Stimulated activated CD4-positive, alpha-beta T cell treated with anti-CD3 and anti-CD28 coated beads, Interleukin-2, amount 100 ng/mL, for 24 hours (primary cell): ENCODE results near the gene DENND5A.

ENCODE experiments used
- DNase-seq, 2 donors: peaks; one replicate each; pipeline ENCODE4 v3.0.0-alpha.2; 2020

Gene DENND5A

DNA sequence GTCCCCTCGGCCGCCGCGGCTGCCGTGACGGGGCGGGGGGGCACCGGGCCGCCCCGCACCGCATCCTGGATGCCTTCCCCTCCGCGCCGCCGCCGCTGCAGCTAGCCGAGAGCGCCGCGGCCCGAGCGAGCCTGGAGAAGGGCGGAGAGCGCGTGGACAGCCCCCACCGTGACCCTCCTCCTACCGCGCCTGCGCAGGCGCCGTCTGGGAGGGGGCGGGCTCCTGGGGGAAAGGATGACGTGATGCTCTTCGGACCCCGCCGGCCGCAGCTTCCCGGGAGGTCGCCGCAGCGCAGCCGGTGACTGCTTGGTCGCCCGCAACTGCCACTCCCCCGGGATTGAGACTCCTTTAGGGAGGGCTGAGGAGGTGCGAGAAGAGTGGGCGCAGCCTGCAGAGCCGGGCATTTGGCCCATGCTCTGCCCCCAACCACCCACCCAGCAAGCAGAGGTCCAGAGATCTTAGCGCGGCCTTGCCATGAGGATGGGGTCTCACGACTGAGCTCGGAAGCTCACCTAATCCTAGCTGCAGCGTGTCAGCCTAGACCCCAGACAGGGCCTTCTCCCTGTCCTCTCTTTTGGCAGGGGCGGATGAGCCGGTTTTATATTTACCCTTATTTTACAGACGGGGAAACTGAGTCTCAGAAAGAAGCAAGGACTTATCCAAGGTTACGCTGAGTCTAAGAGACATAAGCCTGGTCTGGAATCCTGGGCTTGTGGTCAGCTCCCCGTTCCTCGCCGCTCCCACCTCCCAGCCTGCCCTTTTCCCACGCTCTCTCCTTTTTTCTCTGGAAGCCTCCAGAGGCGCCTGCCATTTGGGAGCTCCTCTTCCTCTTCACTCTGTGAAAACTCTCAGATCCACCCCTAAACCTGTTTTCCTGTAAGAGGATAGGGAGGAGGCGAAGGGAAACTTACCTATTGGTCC lies at the start of gene DENND5A:
TSS of gene DENND5A (minus strand) at position 140 of the 921 bp plus-strand sequence. CDS start 281 bp downstream, outside the sequence.
- DNase-seq = peak; percentile 61 to 66

DNA sequence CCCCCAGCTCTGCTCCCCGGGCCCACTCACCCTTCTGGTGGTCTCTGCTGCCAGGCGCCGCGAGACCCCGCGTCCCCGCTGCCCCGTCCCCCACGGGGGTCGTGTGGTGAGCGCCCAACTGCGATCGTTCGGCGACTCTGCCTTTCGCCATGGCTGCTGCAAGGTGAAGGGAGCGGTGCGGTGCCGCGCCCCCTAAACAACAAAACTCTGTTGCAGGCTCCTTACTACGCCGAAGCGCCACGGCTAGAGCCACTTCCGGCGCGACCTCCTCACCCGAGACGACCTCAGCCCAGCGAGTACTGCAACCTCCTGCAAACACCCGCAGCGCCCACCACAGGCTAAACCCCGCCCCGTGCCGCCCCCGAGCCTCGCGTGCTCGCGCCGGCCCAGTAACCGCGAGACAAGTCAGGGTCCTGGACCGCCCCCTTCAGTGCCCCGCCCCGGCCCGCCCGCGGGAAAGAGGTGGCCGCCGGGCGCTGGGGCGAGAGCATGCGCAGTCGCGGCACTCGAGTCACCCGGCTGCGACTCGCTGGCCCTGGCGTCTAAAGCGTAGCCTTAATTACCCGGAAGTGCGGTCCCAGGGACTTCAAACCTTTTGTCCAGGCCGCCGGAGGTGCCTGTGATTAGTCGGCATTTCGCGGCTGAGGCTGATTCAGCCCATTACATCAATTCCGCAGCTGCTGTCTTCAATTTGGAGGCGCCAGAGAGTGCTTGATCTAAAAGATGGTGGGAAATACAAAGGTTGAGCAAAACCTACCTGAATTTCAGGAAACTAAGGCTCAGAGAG lies 49.3 kb upstream of the DENND5A start, which contains the start of gene TMEM41B:
TSS of gene TMEM41B (minus strand) at position 303 of the 787 bp plus-strand sequence. CDS start at position 151, 152 bp downstream.
- peak; percentile 100 for DNase-seq

DNA sequence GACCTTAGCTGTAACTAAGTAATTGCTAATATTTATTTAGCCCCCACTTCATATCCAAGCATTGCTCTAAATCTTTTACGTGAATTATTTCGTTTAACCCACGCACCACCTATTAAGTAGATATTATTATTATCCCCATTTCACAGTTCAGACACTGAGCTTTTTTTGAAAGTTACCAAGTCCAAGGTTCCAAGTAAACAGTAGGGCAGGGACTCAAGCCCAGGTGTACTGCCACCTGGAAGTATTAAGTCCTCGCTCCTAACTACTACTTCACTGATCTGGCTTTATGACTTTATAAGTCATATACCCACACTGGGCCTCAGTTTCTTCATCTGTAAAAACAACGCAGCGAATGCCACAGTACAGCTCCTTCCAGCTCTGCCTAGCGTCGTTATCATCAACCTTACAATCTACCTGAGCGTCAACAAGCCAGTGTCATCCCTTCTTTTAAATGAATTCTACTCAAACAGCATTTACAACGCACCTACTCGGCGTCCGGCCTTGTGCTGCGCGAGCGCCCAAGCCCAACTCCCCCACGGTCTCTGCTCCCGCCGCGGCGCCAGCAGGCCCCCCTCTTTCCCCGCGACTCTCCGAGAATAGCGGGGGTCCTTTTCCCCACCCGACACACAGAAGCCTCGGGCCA lies 48.6 kb upstream of the DENND5A start:
- peak; percentile 28 to 30 for DNase-seq

DNA sequence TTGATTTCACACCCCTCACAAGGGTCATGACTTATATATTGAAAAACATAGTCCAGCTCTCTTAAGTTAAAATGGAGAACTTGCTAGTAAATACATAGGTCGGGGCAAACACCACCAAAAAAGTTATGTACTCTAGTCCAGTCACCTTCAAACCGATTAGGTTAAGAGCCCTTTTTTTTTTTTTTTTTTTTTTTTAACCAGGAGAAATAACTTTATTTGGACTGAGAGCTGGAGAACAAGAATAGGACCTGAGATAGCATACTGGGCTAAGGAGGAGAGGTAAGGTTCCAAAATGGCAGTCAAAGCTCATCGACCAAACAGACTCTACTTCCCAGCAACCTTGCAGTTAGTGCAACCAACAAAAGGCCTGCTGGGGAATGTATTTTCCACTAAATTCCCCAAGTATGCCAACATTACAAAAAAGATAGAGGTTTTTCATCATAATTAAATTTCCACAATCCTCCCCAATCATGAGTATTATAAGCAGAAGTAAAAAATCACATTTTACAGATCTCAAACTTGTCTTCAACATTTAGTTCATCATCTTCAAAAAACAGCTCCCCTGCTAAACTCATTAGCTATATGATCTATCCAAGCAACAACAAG lies 45.4 kb upstream of the DENND5A start:
- no peak for DNase-seq

DNA sequence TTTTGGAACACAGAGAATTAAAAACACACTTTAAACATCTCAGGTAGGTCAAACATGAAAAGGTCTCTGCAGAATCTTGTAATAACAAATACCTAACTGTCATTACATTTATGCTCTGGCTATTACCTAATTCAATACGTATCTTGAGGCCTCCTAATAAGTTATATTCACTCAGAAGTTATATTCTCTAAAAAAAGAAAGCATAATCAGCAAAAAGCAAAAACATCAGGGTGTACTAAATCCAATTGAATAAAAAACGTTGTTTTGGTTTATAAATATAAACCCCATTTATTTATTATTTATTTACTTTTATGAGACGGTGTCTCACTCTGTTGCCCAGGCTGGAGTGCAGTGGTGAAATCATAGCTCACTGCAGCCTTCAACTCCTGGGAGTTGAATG lies 39.0 kb upstream of the DENND5A start:
- DNase-seq = no peak

DNA sequence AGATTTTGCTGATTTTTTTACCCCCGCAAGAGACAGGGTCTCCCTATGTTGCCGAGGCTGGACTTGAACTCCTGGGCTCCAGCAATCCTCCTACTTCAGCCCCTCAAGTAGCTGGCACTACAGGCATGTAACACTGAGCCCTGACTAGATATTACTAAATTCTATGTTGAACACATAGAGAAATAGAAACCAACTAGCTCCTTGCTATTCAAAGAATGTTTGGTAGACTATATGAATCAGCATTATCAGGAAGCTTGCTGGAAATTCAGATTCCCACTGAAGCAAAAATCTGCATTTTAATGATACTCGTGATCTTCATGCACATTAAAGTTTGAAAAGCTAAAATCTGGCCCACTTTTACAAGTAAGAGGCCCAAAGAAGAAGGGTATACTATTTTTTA lies 37.3 kb upstream of the DENND5A start:
- no peak for DNase-seq

DNA sequence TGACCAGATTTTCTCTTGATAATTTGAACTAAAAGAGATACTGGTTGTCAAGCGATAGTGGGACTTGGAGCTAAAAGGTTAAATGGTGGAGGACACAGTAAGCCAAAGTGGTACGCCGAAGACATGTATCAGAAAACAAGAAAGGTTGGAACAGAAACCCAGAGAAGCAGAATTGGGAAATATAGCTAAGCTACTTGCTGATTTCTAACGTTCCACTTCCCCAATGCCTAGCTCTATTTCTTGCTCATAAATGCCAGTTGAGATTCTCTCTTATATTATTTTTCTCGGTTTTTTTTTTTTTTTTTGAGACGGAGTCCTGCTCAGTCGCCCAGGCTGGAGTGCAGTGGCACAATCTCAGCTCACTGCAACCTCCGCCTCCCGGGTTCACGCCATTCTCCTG lies 36.6 kb upstream of the DENND5A start:
- DNase-seq = no peak

DNA sequence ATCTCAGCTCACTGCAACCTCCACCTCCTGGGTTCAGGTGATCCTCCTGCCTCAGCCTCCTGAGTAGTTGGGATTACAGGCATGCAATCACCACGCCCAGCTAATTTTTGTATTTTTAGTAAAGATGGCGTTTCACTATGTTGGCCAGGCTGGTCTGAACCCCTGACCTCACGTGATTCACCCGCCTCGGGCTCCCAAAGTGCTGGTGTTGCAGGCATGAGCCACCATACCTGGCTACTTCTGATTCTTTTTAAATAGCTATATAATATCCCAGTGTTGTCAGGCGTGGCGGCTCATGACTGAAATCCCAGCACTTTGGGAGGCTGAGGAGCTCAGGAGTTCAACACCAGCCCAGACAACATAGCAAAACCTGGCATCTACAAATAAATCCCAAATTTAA lies 28.5 kb upstream of the DENND5A start:
- no peak for DNase-seq

DNA sequence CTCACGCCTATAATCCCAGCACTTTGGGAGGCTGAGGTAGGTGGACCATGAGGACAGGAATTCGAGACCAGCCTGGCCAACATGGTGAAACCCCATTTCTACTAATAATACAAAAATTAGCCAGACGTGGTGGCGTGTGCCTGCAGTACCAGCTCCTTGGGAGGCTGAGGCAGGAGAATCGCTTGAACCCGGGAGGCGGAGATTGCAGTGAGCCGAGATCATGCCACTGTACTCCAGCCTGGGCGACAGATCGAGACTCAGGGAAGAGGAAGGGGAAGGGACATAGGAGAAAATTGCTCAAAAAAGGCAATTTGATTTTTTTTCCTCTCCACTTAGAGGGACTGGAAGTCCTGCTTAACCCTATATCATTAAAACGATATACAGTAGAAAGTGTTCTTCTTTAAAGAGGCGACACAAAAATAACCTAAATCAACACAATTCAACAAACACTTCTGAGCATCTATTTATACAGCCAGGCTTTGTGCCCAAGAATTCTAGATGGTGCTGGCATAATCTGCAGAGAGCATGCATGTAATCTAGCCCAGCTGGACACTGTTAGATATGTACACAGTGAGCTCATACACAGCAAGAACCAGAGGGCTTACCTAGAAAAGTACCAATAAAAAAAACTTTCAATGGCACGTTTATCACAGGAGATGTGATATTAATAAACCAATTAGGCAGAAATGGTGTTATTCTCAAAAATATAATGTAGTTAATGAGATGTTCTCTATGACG lies 20.9 kb upstream of the DENND5A start:
- DNase-seq = no peak

DNA sequence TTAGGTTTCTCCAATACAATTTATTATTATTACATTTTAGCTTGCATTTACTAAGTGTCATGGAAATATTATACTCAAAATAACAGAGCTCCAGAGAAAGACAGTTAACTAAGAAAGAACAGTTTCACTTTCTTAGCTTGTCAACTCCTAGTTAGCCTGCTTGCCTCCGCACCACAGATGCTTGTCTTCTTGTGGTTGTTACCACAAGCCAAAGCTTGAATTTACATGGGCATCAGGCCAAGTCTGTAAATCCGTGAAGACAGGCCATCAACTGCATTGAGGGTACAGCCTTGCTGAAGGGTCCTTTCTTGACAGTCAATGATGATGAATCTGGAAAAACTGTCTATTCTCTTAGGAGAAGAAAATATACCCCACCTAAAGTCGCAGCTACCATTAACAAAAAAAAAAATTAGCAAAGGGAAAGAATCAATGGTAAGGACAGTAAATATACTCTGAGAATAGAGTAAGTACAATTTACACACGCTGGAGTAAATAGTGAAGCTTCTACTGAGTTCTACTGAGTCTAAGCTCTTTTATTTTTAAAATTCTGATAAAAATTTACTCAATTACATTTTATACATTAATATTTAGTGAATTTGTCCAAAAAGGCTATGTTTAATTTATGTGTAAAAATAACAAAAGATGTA lies 15.6 kb upstream of the DENND5A start:
- peak; percentile 49 to 56 for DNase-seq

DNA sequence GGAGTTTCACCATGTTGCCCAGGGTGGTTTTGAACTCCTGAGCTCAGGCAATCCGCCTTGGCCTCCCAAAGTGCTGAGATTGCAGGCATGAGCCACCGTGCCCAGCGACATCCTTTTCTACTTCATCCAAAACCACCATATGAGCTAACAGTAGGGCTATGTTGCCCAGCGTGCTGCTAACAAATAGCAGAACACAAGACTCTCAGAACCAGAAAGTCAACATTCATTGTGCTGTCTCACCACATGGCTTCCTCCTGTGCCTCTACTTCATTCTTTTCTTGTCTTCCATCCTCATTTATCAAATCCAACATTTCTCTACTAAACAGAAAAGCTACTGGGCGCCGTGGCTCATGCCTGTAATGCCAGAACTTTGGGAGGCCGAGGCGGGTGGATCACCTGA lies 12.0 kb upstream of the DENND5A start:
- DNase-seq = no peak

DNA sequence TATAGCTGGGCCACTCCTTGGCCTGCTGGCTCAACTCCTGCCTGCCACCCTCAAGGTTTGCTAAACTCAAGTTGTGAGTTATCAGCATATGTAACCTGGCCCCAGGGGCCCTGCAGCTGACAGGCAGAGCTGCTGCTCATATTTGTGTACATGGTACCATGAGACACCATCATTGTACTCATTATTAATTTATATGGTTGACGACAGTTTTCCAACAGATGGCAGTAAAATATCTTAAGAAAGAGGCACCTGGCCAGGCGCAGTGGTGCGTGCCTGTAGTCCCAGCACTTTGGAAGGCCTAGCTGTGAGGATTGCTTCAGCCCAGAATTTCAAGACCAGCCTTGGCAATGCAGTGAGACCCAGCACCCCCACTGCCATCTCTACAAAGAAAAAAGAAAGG lies 11.4 kb upstream of the DENND5A start:
- DNase-seq = peak in 1 of 2 donors; percentile 11

DNA sequence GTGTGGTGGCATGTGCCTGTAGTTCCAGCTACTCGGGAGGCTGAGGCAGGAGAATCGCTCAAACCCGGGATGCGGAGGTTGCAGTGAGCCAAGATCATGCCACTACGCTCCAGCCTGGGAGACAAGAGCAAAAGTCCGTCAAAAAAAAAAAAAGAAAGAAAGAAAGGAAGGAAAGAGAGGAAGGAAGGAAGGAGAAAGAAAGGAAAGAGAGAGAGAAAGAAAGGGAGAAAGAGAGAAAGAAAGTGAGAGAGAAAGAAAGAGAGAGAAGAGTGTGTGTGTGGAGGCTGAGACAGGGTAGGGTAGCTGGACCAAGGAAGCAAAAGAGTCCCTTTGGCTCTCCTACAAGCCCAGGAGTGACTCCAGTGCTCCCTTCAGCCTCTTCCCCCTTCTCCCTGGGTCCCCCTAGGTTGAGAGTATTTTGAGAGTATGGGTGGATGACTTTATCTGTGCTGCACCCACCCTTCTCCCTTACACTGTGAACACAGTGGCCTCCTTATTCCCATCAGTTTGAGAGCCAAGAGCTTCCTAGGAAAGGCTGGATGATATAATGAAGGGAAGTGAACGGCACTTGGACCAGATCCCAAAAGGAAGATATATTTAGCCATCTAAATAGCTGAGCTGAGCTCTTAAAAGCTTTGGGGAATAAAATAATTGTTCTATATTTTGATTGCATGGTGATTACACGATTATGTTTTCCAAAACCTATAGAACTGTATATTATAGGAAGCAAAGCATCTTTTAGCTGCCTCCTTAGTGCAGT lies 9.5 kb upstream of the DENND5A start:
- DNase-seq = peak in 1 of 2 donors; percentile 1

DNA sequence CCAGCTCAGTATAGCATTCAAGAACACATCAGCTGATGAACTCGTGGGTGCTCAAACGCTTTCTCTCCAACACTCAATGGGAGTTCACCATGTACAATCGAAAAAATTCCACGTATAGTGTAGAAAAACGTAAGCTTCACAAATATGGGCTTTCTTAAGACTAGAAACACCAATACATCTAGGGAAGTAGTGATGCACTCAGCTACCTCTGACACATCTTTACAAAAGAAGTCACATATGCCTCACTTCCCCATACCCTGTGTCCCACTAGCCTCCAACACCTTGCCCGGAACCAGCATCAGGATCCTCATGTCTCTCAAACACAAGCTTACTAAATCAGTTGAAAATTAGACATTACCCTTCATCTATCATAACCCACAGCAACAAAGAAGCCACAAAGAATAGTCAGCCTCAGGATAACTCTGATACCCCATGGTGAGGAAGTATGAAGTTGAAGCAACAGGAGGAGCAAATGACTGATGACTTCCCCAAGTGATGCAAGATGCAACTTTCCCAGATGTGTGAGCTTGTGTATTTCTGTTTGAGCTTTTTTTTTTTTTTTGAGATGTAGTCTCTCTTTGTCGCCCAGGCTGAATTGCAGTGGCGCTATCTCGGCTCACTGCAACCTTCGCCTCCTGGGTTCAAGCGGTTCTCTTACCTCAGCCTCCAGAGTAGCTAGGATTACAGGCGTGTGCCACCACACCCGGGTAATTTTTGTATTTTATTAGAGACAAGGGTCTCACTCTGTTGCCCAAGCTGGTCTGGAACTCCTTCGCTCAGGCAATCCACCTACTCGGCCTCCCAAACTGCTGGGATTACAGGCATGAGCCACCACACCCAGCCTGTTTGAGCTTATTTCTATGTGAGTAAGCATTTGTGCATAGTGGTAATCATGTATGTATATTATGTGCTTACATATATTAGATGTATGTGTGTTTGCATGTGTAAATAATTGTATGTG lies 8.5 kb upstream of the DENND5A start:
- peak in 1 of 2 donors; percentile 10 for DNase-seq

DNA sequence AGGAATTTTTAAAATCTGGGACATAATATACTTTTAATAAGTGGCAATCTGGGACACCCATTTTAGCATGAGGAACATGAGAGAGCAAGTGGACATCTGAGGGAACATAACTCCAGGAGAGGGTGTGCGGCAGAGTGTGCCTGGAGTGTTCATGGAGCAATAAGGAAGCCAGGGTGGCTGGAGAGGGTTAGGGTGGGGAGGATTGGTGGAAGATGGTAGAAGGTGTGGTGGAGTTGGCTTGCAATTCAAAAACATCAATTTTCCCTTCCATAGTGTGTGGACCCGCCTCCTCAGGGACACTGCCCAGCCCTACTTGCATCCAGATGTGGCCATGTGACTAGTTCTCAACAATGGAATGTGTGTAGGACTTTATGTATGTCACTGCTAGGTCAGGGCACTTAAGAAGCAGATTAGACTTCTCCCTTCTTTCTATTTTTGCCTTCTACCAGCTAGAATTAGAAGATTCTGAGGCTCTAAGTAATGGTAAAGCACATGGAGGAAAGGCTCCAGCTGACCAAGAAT lies 4.4 kb upstream of the DENND5A start:
- no peak for DNase-seq

DNA sequence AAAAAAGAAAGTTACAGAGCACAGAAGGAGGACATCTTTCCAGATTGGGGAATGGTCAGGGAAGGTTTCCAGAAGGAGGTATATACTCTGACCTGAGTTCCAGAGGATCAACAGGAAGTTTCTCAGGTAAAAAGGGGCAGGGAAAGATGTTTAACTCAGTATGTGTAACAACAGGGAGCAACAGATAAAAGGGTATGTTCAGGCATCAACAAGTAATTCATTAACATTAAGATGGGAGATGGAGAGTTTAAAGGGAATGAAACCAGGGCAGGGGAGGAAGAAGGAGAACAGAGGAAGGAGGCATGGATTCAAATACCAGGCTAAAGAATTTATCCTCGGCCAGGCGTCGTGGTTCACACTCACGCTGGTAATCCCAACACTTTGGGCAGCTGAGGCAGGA lies 2.5 kb upstream of the DENND5A start:
- DNase-seq = no peak

DNA sequence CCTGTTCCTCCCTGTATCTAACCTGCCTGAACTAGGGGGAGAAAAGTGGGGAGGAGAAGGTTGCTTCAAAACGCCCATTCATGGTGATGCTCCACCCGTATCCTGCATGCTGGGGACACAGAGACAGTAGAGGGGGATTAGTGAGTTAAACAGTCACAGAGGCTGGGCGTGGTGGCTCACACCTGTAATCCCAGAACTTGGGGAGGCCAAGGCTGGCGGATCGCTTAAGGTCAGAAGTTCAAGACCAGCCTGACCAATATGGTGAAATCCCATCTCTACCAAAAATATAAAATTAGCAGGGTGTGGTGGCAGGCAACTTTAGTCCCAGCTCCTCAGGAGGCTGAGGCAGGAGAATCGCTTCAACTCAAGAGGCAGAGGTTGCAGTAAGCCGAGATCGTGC lies 1.8 kb upstream of the DENND5A start:
- no peak for DNase-seq

DNA sequence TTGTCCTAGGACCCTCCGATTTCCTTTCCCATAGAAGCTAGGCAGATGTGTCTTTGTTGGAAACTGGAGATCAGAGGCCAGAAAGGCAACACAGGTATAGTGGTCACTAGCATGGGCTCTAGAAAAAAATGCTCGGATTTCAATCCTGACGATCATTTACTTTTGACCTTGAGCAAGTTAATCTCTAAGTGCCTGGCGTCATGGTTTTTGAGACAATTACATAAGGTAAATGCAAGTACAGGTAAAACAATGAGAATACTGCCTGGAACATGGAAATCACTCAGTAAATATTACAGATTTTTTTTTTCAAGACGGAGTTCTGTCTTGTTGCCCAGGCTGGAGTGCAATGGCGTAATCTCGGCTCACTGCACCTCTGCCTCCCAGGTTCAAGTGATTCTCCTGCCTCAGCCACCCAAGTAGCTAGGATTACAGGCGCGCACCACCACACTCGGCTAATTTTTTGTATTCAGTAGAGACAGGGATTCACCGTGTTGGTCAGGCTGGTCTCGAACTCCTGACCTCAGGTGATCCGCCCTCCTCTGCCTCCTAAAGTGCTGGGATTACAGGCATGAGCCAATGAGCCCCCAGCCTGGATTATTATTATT lies 1.1 kb upstream of the DENND5A start:
- no peak for DNase-seq
